GM12874 (cell line): ENCODE measurements around the gene ITGAL.

ENCODE experiments used
- CTCF ChIP-seq: IDR thresholded peaks from 2 replicates; pipeline ENCODE4 v1.5.1; 2011; ENCODE audit warnings: low read depth, mild to moderate bottlenecking, control low read depth, low read length, moderate library complexity; ENCODE audit not compliant: insufficient read depth

ITGAL gene

DNA sequence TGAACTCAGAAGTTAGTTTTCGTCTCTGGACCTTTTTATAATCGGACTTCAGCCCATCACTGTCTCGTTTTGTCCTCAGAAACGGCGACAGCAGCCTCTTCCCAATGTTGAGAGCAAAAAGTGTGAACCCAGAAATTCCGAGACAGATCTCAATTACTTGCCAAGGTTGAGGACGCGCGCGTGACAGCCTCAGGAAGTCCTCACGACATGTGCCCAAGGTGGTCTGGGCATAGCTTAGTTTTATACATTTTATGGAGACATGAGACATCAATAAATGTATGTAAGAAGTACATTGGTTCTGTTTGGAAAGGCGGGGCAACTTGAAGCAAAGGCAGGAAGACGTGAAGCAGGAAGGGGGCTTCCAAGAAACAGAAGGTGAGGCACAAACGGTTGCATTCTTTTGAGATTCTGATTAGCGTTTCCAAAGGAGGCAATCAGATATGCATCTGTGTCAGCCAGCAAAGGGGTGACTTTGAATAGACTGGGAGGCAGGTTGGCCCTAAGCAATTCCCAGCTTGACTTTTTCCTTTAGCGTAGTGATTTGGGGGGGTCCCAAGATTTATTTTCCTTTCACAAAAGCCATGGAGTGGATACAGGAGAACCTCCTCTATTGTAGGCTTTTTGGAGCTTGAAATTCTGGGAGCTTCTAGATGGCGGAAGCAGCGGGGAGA is 62.7 kb downstream of the ITGAL start:
- no peak for TF ChIP-seq CTCF

DNA sequence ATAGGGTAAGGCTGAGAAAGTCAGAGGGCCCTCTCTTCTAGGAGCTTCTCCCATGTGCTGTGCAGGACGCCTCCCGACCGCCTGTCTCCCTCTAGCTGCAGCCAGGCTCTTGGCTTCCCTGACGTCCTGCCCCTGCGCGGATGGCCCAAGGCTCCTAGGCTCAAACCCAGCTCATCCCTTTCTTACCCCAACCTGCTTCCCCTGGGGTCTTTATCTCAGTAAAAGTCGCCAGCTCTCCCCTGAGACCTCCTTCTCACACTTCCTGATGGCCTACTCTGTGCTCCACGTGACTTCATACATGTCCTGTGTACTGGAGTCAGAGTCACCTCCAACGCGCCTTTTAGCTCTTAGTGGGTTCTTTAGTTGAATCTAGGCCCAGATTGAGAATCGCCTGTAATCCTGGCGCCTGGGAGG is 63.2 kb downstream of the ITGAL start:
- peak; percentile 64 for TF ChIP-seq CTCF

GRCh38 chr16:30539000-30539964 is 66.7 kb downstream of the ITGAL start:
- TF ChIP-seq CTCF = no peak

DNA sequence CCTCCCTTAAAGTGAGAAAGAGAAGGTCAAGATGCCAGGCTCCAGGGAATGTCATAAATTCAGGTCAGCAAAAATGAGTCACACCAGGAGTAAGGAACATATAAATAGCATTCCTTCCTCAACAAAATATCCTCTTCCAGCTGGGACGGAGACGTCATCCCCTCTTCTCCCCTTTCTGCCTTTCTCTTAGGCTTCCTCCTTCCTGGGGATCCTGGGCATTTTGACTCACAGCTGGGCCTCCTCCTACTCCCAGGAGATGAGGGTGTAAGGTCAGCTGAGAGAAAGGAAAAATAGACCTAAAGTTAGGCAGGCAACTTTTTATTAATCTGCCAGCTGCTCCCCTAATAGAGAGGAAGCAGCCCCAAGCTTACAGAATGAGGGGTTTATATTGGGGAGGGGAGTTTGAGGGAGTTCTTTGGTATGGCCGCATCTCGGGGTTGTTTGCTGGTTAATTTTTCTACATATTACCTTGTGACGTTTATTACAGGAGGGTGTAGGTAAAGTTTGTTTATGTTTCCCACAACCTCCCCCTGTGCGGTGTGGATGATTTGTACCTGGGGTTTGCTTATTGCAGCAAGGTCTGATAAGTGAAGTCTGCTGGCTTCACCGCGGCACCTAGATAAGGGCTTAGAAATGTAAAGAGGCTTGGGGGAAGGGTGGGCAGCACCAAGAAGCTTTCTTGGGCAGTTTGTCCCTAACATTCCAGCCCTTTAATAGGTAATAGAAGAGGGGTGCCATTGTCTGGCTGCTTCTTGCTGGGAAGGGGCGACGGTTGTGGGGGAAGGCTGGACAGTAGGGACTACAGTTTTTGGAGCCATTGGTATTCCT is 69.2 kb downstream of the ITGAL start:
- TF ChIP-seq CTCF = no peak

DNA sequence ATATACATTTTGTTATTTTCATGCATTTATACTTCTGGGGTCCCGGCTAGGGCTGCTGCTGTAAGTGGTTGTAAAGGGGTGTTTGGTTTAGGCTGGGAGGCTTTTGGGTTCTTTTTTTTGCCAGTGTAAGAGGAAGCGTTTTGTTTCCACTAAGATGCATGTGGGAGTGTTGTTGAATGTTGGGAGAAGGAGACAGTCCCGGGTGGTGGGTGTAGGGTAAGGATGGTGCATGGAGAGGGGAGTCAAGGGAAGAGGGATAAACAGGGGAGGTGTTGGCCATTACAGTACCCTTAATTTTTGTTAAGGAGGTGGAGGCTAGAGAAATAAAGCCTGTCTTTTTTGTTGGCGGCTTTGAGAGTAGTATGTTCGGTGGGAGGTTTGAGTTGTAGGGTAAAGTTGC is 70.5 kb downstream of the ITGAL start:
- no peak for TF ChIP-seq CTCF

DNA sequence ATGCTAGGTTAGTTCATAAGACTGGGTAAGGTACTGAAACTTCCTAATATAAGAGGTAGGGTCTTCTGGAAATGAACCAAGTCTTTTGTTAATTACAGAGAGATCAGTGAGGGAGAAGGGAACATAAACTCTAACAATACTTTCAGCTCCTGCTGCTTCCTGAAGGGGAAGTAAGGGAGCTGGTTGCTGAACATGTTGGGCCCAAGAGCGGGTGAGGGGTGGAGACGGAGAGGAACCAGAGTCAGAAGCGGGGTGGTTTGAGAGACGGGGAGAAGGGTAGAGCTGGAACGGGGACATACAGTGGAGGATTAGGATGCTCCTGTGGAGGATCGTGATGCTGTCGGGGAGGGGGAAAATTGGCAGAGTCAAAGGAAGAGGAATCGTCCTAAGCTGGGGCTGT is 73.6 kb downstream of the ITGAL start:
- TF ChIP-seq CTCF = no peak
